GM12874 (cell line): ENCODE data around the gene RAD51B.
A peak's percentile ranks its signal among the peaks of the same experiment; 100 is the strongest.

Experiments
- TF ChIP-seq, protein P1 (sequence below): IDR thresholded peaks from 2 replicates; pipeline ENCODE4 v1.5.1; 2011; ENCODE audit warnings: low read depth, mild to moderate bottlenecking, control low read depth, low read length, moderate library complexity; ENCODE audit not compliant: insufficient read depth

Gene RAD51B

DNA sequence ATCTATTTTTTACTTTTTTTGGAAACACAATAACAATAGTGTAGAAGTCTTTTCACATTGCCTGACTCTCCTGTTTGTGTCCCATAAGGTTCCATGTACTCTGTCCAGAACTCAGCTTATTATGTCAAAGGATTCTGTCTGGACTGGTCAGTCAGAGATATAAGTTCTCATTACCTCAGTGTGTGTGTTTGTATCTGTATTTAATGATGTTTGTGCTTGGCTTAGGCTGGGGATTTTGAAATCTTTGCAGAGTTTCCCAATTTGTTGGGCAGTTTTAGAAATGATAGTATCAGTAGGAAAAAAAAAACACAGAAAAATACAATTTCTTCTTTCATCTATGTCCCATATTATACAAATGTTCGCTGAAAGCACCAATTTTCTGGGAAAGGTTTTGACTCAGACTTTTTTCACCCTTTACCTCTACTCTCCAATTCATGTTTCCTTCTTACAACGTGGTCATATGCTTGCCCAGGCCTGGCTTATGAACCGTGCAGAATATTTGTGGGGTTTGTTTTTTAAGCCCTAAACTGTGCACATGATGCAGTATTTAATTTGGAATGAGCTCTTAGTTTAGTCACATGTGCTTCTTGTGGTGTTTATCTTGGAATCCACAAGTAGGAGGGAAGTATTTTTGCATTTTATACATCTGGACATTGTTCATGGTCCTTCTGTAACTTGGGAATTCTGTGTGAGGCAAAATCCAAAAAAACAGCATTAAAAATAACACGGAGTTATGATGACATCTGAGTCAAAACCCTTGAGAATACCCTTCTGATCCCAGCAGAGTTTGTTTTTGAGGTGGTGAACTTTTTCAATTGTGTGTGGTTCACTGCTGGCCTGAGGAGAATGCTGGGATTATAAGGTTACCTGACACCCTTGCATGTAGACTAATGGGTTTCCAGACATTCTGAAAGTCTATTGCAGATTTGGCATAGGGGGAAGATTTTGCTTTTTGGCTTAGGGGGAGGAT, 121.2 kb downstream of the RAD51B start:
- TF ChIP-seq, protein P1, sequence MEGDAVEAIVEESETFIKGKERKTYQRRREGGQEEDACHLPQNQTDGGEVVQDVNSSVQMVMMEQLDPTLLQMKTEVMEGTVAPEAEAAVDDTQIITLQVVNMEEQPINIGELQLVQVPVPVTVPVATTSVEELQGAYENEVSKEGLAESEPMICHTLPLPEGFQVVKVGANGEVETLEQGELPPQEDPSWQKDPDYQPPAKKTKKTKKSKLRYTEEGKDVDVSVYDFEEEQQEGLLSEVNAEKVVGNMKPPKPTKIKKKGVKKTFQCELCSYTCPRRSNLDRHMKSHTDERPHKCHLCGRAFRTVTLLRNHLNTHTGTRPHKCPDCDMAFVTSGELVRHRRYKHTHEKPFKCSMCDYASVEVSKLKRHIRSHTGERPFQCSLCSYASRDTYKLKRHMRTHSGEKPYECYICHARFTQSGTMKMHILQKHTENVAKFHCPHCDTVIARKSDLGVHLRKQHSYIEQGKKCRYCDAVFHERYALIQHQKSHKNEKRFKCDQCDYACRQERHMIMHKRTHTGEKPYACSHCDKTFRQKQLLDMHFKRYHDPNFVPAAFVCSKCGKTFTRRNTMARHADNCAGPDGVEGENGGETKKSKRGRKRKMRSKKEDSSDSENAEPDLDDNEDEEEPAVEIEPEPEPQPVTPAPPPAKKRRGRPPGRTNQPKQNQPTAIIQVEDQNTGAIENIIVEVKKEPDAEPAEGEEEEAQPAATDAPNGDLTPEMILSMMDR = no peak

DNA sequence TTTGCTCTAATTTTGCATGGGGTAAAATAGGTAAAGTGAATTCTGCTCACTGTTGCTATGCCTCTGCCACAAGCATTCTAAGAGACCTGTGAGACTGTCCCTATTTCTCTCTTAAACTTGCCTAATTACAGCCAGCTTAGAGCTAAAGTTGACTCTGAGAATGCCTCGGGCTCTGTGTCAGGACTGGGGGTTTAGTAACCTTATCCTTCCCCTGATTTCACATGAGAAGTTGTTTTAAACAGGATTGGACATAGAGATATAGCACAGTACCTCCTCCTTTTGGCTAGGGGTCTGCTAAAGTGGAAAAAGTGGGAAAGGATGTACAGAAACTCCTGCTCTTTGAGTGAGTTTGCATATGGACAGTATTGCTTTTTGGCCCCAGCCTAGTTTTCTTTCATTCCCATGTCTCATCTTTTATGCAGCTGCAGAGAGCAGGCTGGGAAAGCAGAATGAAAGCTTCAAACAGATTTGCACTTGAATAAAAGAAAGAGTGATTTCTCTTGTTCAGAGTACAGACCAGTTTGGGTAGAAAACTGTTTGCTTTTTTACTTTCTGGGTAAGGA, 122.0 kb downstream of the RAD51B start:
- TF ChIP-seq, protein P1 = no peak

DNA sequence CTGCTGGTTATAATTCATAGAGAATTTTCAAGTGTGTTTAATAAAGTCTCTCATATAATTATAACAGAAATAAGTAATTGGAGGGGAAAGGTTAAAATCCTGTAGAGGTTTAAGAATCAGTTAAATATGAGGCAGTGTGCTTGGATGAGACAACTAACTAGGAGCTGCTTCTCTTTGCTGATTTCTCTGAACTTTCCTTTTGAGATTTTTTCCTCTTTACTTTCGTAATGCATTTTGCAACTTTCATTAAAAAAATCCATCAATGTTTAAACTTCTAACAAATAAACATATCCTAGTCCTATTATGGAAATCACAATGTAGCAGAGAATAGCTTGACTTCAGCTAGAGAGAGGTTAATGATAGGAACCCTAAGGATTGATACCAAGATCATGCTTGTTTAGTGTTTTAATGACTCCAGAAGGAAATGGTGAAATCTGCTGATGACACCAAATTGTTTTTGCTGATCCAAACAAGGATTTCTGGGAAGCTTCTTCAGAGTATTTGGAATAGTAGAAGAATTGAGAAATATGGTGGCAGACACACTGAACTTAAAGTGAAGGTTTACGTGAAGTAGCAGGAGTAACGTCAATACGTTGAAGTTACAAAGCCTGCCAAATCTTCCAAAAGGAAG, 122.6 kb downstream of the RAD51B start:
- TF ChIP-seq, protein P1 = no peak

DNA sequence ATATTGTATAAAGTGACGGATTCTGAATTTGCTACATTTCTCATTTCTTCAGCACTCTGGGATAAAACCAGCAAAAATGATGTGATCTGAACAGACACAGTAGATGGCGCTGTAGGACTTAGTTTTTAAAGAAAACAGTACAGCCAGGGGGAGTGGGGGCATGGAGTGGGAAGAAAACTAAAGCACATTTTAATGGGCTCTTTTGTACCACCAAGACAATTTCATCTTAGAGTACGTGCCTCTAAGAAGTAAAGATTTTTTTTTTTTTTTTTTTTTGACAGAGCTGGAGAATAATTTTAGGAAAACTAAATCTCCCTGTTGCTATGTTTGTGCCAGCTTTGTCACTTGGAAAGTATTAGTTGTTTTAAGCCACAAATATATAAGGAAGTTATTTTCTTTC, 124.4 kb downstream of the RAD51B start:
- TF ChIP-seq, protein P1 = peak; percentile 33; the same call in 1 of the 2 replicates

DNA sequence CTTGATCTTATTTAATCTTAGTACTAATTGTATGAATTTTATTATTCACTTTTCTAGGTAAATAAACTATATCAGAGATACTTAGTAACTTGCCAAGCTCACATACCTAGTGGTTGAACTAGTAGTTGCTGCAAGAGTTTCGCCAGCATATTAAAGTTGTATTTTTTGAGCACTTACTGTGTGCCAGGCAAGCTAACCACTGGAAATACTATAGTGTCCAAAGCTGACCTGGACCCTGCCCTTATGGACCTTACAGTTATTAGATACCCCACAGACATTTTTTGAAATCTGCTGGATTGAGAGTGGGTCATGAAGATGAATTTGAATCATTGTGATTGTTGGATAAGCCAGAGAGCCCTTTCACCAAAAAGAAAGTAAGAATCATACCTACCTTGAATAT, 125.0 kb downstream of the RAD51B start:
- TF ChIP-seq, protein P1 = no peak

DNA sequence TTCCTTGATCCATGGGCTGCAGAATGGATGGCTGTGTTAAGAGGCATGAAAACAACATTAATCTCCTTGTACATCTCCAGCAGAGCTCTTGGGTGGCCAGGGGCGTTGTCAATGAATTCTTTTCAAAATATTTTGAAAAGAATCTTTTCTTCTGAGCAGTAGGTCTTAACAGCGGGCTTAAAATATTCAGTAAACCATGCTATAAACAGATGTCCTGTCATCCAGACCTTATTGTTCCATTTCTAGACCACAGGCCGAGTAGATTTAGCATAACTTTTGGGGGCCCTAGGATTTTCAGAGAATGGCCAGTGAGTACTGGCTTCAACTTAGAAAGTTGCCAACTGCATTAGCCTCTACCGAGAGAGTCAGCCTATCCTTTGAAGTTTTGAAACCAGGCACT, 130.2 kb downstream of the RAD51B start:
- TF ChIP-seq, protein P1 = no peak

DNA sequence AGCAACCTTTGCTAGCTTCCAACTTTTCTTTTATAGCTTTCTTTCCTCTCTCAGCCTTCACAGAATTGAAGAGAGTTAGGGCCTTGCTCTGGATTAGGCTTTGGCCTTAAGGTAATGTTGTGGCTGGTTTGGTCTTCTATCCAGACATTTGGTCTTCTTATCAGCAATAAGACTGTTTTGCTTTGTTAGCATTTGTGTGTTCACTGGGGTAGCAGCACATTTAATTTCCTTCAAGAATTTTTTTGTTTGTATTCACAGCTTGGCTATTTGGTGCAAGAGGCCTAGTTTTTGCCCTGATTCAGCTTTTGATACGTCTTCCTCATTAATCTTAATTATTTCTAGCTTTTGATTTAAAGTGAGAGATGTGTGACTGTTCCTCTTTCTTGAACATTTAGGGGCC, 130.8 kb downstream of the RAD51B start:
- TF ChIP-seq, protein P1 = no peak
